GM12878 (cell line): ENCODE results near the gene ACER3. TPM values are rescaled to one million over a fixed set of nuclear protein-coding genes. Genes with fewer than 3 reads are reported as not detected.

Experiments
- BACH1 ChIP-seq: fragments of 450-650 bp; IDR thresholded peaks from 2 replicates; pipeline ENCODE4 v1.6.1; 2017; ENCODE audit warnings: mild to moderate bottlenecking, borderline replicate concordance
- CBX3 ChIP-seq: fragments of 200-600 bp; sonication (generic); IDR thresholded peaks from 2 replicates; pipeline ENCODE4 v1.6.1; 2016; ENCODE audit warnings: low read depth, borderline replicate concordance
- CHD1 ChIP-seq: IDR thresholded peaks from 2 replicates; pipeline ENCODE4 v1.6.1; 2012; ENCODE audit warnings: low read depth, low read length, improper control_type of control experiment
- DPF2 ChIP-seq: fragments of 450-650 bp; IDR thresholded peaks from 2 replicates; pipeline ENCODE4 v1.6.1; 2017; ENCODE audit warnings: mild to moderate bottlenecking
- IKZF1 ChIP-seq: fragments of 450-650 bp; conservative IDR thresholded peaks from 2 replicates; pipeline ENCODE4 v1.6.1; 2017; ENCODE audit warnings: antibody characterized with exemption, mild to moderate bottlenecking
- IRF4 ChIP-seq: IDR thresholded peaks from 2 replicates; pipeline ENCODE4 v1.6.1; 2011; ENCODE audit warnings: low read depth, low read length
- JUND ChIP-seq: IDR thresholded peaks from 2 replicates; pipeline ENCODE4 v1.6.1; 2012; ENCODE audit warnings: low read depth, mild to moderate bottlenecking, low read length, improper control_type of control experiment, moderate library complexity
- KLF5 ChIP-seq: fragments of 450-650 bp; IDR thresholded peaks from 2 replicates; pipeline ENCODE4 v1.6.1; 2014; ENCODE audit warnings: mild to moderate bottlenecking; ENCODE audit not compliant: partially characterized antibody
- MEF2B ChIP-seq: fragments of 450-650 bp; IDR thresholded peaks from 2 replicates; pipeline ENCODE4 v1.6.1; 2018; ENCODE audit warnings: mild to moderate bottlenecking, moderate library complexity; ENCODE audit not compliant: partially characterized antibody, poor library complexity, severe bottlenecking
- MYC ChIP-seq: IDR thresholded peaks from 2 replicates; pipeline ENCODE4 v1.6.1; 2011; ENCODE audit warnings: mild to moderate bottlenecking, low read length, moderate library complexity, inconsistent platforms; ENCODE audit not compliant: insufficient read depth, insufficient replicate concordance, insufficient read length, severe bottlenecking
- NFXL1 ChIP-seq: fragments of 450-650 bp; IDR thresholded peaks from 2 replicates; pipeline ENCODE4 v1.6.1; 2017; ENCODE audit warnings: antibody characterized with exemption, mild to moderate bottlenecking, borderline replicate concordance
- NR2C2 ChIP-seq: IDR thresholded peaks from 2 replicates; pipeline ENCODE4 v1.6.1; 2011; ENCODE audit warnings: borderline replicate concordance, low read depth; ENCODE audit not compliant: control insufficient read depth, insufficient read length
- SPI1 ChIP-seq: IDR thresholded peaks from 2 replicates; pipeline ENCODE4 v1.6.1; 2011; ENCODE audit warnings: low read depth, mild to moderate bottlenecking, low read length, moderate library complexity, borderline replicate concordance; ENCODE audit not compliant: insufficient read depth
- ZNF217 ChIP-seq: fragments of 450-650 bp; IDR thresholded peaks from 2 replicates; pipeline ENCODE4 v1.6.1; 2017; ENCODE audit warnings: antibody characterized with exemption, mild to moderate bottlenecking
- polyA plus RNA-seq, 11 experiments: library from polyadenylated mRNA; depleted of rRNA in 4 of 11; unstranded in 6 of 11; stranded (reverse) in 5 of 11; fragments of >200 nt; fragmentation: Nextera tagmentation in 4 of 11; fragmentation: Illumina TruSeq in 1 of 11; extraction: Ambion mirVana in 4 of 11; extraction: Trizol in 1 of 11; gene quantifications; 1 replicate in 1 of 11; 2 replicates in 10 of 11; pipeline versions ENCODE4 v1.2.1 to v1.2.3, GENCODE V29; 2011 to 2016; ENCODE audit warnings: inconsistent platforms in 2 of 11, missing spikeins in 2 of 11, low read depth in 1 of 11
- total RNA-seq, 4 experiments: library from RNA; depleted of rRNA in 3 of 4; stranded (reverse); fragments of >200 nt in 3 of 4; fragmentation: Illumina TruSeq in 1 of 4; extraction: Trizol in 1 of 4; gene quantifications; 2 replicates each; pipeline versions ENCODE4 v1.2.1 to v1.2.3, GENCODE V29; 2013 to 2021
- TF ChIP-seq, protein P1 (sequence below): fragments of 450-650 bp; IDR thresholded peaks from 2 replicates; pipeline ENCODE4 v1.6.1; 2016; ENCODE audit warnings: mild to moderate bottlenecking, moderate library complexity, borderline replicate concordance
- TF ChIP-seq, protein P2 (sequence below): fragments of 450-650 bp; formaldehyde crosslinking; IDR thresholded peaks from 2 replicates; pipeline ENCODE4 v1.4.0; 2022; ENCODE audit warnings: mild to moderate bottlenecking, moderate library complexity

ACER3 gene
- total and polyA plus RNA-seq, 10 of the 15 experiments (the other 5 are each of a cell fraction or from before 2014, with no cell fraction given), result 2.8 to 17.4 (median 10.3) TPM

DNA sequence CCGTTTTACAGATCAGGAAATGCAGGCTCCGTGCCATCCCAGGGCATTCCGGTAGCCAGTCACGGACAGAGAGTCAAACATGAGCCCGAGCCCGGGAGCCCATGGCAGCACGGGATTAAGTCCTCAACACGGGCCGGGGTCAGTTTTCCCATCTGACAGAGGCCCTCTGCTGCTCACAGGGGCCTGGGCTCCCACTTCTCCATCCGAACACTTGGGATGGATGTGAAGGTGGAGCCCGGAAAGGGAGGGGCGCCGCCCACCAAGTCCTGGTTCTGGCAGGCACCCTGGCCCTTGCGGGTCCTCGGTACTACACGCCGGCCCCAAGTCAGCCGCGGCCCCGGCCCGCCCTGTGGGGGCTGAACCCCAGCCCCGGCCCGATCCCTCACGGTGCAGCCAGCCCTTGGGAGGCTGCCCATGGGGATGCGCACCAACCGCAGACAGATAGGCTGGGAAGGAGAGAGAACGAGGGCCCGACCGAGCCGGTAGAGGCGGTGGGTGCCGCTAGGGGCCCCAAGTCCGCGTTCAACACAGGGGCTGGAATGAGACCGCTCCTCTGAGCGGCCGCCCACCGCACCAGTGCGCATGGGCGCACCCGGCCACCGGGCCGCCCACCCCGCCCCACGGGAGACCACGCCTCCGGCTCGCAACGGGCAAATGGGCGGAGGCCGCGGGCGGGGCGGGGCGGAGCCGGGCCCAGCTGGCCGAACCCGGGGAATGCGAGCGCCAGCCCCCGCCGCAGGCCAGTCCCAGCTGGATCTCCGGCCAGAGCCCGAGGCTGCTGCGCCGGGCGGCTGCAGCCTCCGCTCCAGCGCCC, 205.7 kb downstream of the ACER3 start, which contains the start of gene CAPN5 (continued):
- TF ChIP-seq SPI1 (no peak), IKZF1 (peak; percentile 66), JUND (no peak), ZNF217 (no peak), BACH1 (peak; percentile 67), CHD1 (no peak), KLF5 (peak; percentile 8), CBX3 (no peak), DPF2 (peak; percentile 51), MYC (no peak), NFXL1 (no peak), NR2C2 (no peak), IRF4 (no peak), MEF2B (no peak)
- TF ChIP-seq, protein P1, sequence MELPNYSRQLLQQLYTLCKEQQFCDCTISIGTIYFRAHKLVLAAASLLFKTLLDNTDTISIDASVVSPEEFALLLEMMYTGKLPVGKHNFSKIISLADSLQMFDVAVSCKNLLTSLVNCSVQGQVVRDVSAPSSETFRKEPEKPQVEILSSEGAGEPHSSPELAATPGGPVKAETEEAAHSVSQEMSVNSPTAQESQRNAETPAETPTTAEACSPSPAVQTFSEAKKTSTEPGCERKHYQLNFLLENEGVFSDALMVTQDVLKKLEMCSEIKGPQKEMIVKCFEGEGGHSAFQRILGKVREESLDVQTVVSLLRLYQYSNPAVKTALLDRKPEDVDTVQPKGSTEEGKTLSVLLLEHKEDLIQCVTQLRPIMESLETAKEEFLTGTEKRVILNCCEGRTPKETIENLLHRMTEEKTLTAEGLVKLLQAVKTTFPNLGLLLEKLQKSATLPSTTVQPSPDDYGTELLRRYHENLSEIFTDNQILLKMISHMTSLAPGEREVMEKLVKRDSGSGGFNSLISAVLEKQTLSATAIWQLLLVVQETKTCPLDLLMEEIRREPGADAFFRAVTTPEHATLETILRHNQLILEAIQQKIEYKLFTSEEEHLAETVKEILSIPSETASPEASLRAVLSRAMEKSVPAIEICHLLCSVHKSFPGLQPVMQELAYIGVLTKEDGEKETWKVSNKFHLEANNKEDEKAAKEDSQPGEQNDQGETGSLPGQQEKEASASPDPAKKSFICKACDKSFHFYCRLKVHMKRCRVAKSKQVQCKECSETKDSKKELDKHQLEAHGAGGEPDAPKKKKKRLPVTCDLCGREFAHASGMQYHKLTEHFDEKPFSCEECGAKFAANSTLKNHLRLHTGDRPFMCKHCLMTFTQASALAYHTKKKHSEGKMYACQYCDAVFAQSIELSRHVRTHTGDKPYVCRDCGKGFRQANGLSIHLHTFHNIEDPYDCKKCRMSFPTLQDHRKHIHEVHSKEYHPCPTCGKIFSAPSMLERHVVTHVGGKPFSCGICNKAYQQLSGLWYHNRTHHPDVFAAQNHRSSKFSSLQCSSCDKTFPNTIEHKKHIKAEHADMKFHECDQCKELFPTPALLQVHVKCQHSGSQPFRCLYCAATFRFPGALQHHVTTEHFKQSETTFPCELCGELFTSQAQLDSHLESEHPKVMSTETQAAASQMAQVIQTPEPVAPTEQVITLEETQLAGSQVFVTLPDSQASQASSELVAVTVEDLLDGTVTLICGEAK, result no peak
- TF ChIP-seq, protein P2, sequence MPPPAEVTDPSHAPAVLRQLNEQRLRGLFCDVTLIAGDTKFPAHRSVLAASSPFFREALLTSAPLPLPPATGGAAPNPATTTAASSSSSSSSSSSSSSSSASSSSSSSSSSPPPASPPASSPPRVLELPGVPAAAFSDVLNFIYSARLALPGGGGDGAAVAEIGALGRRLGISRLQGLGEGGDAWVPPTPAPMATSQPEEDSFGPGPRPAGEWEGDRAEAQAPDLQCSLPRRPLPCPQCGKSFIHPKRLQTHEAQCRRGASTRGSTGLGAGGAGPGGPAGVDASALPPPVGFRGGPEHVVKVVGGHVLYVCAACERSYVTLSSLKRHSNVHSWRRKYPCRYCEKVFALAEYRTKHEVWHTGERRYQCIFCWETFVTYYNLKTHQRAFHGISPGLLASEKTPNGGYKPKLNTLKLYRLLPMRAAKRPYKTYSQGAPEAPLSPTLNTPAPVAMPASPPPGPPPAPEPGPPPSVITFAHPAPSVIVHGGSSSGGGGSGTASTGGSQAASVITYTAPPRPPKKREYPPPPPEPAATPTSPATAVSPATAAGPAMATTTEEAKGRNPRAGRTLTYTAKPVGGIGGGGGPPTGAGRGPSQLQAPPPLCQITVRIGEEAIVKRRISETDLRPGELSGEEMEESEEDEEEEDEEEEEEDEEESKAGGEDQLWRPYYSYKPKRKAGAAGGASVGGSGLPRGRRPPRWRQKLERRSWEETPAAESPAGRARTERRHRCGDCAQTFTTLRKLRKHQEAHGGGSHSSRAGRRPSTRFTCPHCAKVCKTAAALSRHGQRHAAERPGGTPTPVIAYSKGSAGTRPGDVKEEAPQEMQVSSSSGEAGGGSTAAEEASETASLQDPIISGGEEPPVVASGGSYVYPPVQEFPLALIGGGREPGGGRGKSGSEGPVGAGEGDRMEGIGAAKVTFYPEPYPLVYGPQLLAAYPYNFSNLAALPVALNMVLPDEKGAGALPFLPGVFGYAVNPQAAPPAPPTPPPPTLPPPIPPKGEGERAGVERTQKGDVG (CRISPR knock-in tag), result no peak
